CD14-positive monocyte (primary cell): ENCODE measurements around the gene TTF1. TPM values are rescaled to one million over a fixed set of nuclear protein-coding genes. Genes with fewer than 3 reads are reported as not detected.

Source experiments
- DNase-seq, 3 donors: peaks; one replicate each; pipeline ENCODE4 v3.0.0-alpha.2; 2011 to 2022
- H2AFZ ChIP-seq: 2 replicates; pipeline ENCODE4 v1.6.0; 2012; ENCODE audit warnings: mild to moderate bottlenecking, low read depth, low read length, inconsistent platforms; ENCODE audit not compliant: insufficient read depth, poor library complexity, severe bottlenecking
- H3K27ac ChIP-seq, 2 donors: 1 replicate in 1 of 2; 2 replicates in 1 of 2; pipeline ENCODE4 v1.5.1; 2012 to 2013; ENCODE audit warnings: low read length in 2 of 2, control low read depth in 1 of 2, inconsistent platforms in 1 of 2, low read depth in 1 of 2, mild to moderate bottlenecking in 1 of 2
- H3K27me3 ChIP-seq, 2 donors: one replicate each; pipeline versions ENCODE4 v1.6.0 to v1.6.1; 2011 to 2013; ENCODE audit warnings: low read length in 2 of 2; ENCODE audit not compliant: control insufficient read depth in 2 of 2, insufficient read depth in 2 of 2
- H3K36me3 ChIP-seq, 2 donors: replicated peaks in 1 of 2; 1 replicate in 1 of 2; 2 replicates in 1 of 2; pipeline versions ENCODE4 v1.5.1 to v1.6.1; 2012 to 2013; ENCODE audit warnings: low read length in 2 of 2, control low read depth in 1 of 2, inconsistent platforms in 1 of 2, mild to moderate bottlenecking in 1 of 2; ENCODE audit not compliant: insufficient read depth in 2 of 2, control insufficient read depth in 1 of 2
- H3K4me1 ChIP-seq, 2 donors: 1 replicate in 1 of 2; 2 replicates in 1 of 2; pipeline versions ENCODE4 v1.5.1 to v1.6.1; 2012 to 2013; ENCODE audit warnings: low read length in 2 of 2, control low read depth in 1 of 2, inconsistent platforms in 1 of 2, mild to moderate bottlenecking in 1 of 2, moderate library complexity in 1 of 2; ENCODE audit not compliant: insufficient read depth in 2 of 2, control insufficient read depth in 1 of 2
- H3K4me2 ChIP-seq: replicated peaks from 2 replicates; pipeline ENCODE3; 2012; ENCODE audit warnings: low read length, moderate library complexity, mild to moderate bottlenecking; ENCODE audit not compliant: poor library complexity, severe bottlenecking; ENCODE audit errors: extremely low read depth
- H3K4me3 ChIP-seq, 3 experiments: fragments of 200-600 bp in 1 of 3; sonication (generic) in 1 of 3; replicated peaks in 1 of 3; 1 replicate in 2 of 3; 2 replicates in 1 of 3; pipeline ENCODE4 v1.5.1; 2011 to 2013; ENCODE audit warnings: low read length in 3 of 3, mild to moderate bottlenecking in 3 of 3, control low read depth in 2 of 3, low read depth in 2 of 3, inconsistent platforms in 1 of 3, moderate library complexity in 1 of 3
- H3K79me2 ChIP-seq: 2 replicates; pipeline ENCODE4 v1.6.0; 2012; ENCODE audit warnings: mild to moderate bottlenecking, control low read depth, inconsistent platforms, low read length, moderate library complexity; ENCODE audit not compliant: insufficient read depth
- H3K9ac ChIP-seq: 2 replicates; pipeline ENCODE4 v1.6.0; 2017; ENCODE audit warnings: low read length, mild to moderate bottlenecking; ENCODE audit not compliant: insufficient read depth, poor library complexity, severe bottlenecking
- H3K9me3 ChIP-seq, 2 donors: replicated peaks in 1 of 2; 1 replicate in 1 of 2; 2 replicates in 1 of 2; pipeline versions ENCODE4 v1.5.1 to v1.6.1; 2012 to 2013; ENCODE audit warnings: low read length in 2 of 2, control low read depth in 1 of 2; ENCODE audit not compliant: control insufficient read depth in 1 of 2, insufficient read depth in 1 of 2
- H4K20me1 ChIP-seq: 2 replicates; pipeline ENCODE4 v1.6.0; 2012; ENCODE audit warnings: mild to moderate bottlenecking, low read length, control low read depth, moderate library complexity; ENCODE audit not compliant: insufficient read depth
- H3K27ac Mint-ChIP-seq, 7 donors: one replicate each; pipeline ENCODE4 v1.8.0; 2020; ENCODE audit warnings: mild to moderate bottlenecking in 7 of 7, mixed read lengths in 7 of 7, moderate library complexity in 6 of 7, inconsistent platforms in 2 of 7
- H3K27me3 Mint-ChIP-seq, 3 donors: one replicate each; pipeline ENCODE4 v1.8.0; 2021 to 2022; ENCODE audit warnings: low read depth in 3 of 3, mild to moderate bottlenecking in 3 of 3, mixed read lengths in 3 of 3, moderate library complexity in 3 of 3, inconsistent platforms in 1 of 3
- H3K36me3 Mint-ChIP-seq, 2 donors: one replicate each; pipeline ENCODE4 v1.8.0; 2020; ENCODE audit warnings: mixed read lengths in 2 of 2, inconsistent platforms in 1 of 2, mild to moderate bottlenecking in 1 of 2
- H3K4me1 Mint-ChIP-seq: one replicate; pipeline ENCODE4 v1.8.0; 2020; ENCODE audit warnings: mild to moderate bottlenecking, mixed read lengths
- H3K4me3 Mint-ChIP-seq, 2 donors: one replicate each; pipeline ENCODE4 v1.8.0; 2020; ENCODE audit warnings: mild to moderate bottlenecking in 2 of 2, mixed read lengths in 2 of 2, moderate library complexity in 1 of 2
- H3K9me3 Mint-ChIP-seq, 7 donors: one replicate each; pipeline ENCODE4 v1.8.0; 2020 to 2022; ENCODE audit warnings: mixed read lengths in 7 of 7, mild to moderate bottlenecking in 6 of 7, moderate library complexity in 6 of 7, inconsistent platforms in 2 of 7
- CTCF ChIP-seq: fragments of 200-600 bp; IDR thresholded peaks from one replicate; pipeline ENCODE4 v1.8.0; 2022; ENCODE audit warnings: antibody characterized with exemption, mild to moderate bottlenecking
- WGBS: methylation state at CpG from one replicate; pipeline ENCODE4 v1.1.5; 2013; ENCODE audit warnings: missing lambda C conversion rate; ENCODE audit not compliant: insufficient coverage; 5-methylcytosine and 5-hydroxymethylcytosine counted together
- intact Hi-C, 2 donors: fragments of 100-400 bp; cut with micrococcal nuclease; formaldehyde crosslinking; loops; one replicate each; pipeline versions ENCODE4 v1.15.0 to v1.15.1; 2023
- polyA plus RNA-seq, 3 donors: library from polyadenylated mRNA; depleted of rRNA in 1 of 3; unstranded in 2 of 3; stranded (reverse) in 1 of 3; fragments of 300-500 nt in 2 of 3; fragments of >200 nt in 1 of 3; fragmentation: Illumina TruSeq in 2 of 3; gene quantifications; 1 replicate in 2 of 3; 2 replicates in 1 of 3; pipeline ENCODE4 v1.2.3, GENCODE V29; 2012 to 2021

Gene TTF1
- polyA plus RNA-seq, 3 donors = 2.2 to 5.8 (median 4.1) TPM

- H2AFZ ChIP-seq = peak within 1 kb of the TSS; percentile 78
- peak within 1 kb of the TSS; percentile 63 to 88 for H3K4me3 Mint-ChIP-seq
- H3K27me3 ChIP-seq = peaks cover 55 to 66% of the 10 kb centered on the region in 2 donors
- H3K79me2 ChIP-seq = peaks cover 20% of the 10 kb centered on the region
- DNase-seq = peak; percentile 32 to 49 (median 33)
- no peaks in the 10 kb centered on the region for H3K36me3 ChIP-seq
- H3K9me3 ChIP-seq = peaks cover 0 to 9% of the 10 kb centered on the region in 2 donors
- peak within 1 kb of the TSS; percentile 81 for H3K4me2 ChIP-seq
- H3K27me3 Mint-ChIP-seq = peaks cover 50 to 64% (median 60%) of the 10 kb centered on the region in 3 donors
- H3K27ac Mint-ChIP-seq = peak within 1 kb of the TSS in 2 of 7 donors; percentile 19 to 58
- peak within 1 kb of the TSS in 2 of 3 experiments; percentile 7 to 67 for H3K4me3 ChIP-seq
- intact Hi-C loops = loop anchor here (2.0 to 5.0 kb wide), 3 partner anchors 257 to 392 kb away; partner anchors contain the start of gene DDX31 (in 1 of the 2)
- H3K27ac ChIP-seq = no peak within 1 kb of the TSS
- peaks cover 36% of the 10 kb centered on the region for H3K4me1 Mint-ChIP-seq
- peaks cover 4 to 9% of the 10 kb centered on the region in 2 donors for H3K36me3 Mint-ChIP-seq
- H4K20me1 ChIP-seq = no peaks in the 10 kb centered on the region
- H3K9ac ChIP-seq = no peak within 1 kb of the TSS
- WGBS = under 1% methylated on average over 69 of the region's 69 CpGs
- peaks cover 0 to 11% (median 4%) of the 10 kb centered on the region in 7 donors for H3K9me3 Mint-ChIP-seq
- TF ChIP-seq CTCF = no peak
- peaks cover 35 to 37% of the 10 kb centered on the region in 2 donors for H3K4me1 ChIP-seq
These were observed 3.3 kb upstream of the TTF1 start, which contains the start of gene CFAP77 for GRCh38 chr9:132409828-132410528. Gene CFAP77, plus strand, starts transcription at chr9:132410211. Its CDS starts 61 bp downstream, at chr9:132410272.

- Histone ChIP-seq H3K27me3 (peaks cover 41 to 51% of the 10 kb centered on the region in 2 donors), H4K20me1 (peaks cover 6% of the 10 kb centered on the region), H3K9me3 (peaks cover 0 to 9% of the 10 kb centered on the region in 2 donors), H3K4me3 (no peak overlapping the region), H3K36me3 (peaks cover 0 to 4% of the 10 kb centered on the region in 2 donors), H3K9ac (no peak overlapping the region), H3K4me1 (peaks cover 39 to 41% of the 10 kb centered on the region in 2 donors), H3K4me2 (no peak overlapping the region), H3K79me2 (peaks cover 34% of the 10 kb centered on the region), H2AFZ (no peak overlapping the region), H3K27ac (no peak overlapping the region)
- no peak for DNase-seq
- H3K27me3 Mint-ChIP-seq = peaks cover 37 to 50% (median 48%) of the 10 kb centered on the region in 3 donors
- H3K4me1 Mint-ChIP-seq = peaks cover 46% of the 10 kb centered on the region
- peak overlapping the region in 1 of 2 donors; percentile 26 for H3K4me3 Mint-ChIP-seq
- H3K36me3 Mint-ChIP-seq = peaks cover 7 to 9% of the 10 kb centered on the region in 2 donors
- no peak for TF ChIP-seq CTCF
- no peak overlapping the region for H3K27ac Mint-ChIP-seq
- peaks cover 0 to 11% (median 4%) of the 10 kb centered on the region in 7 donors for H3K9me3 Mint-ChIP-seq
- 90% methylated on average over 7 of the region's 8 CpGs for WGBS
- intact Hi-C loops = loop anchor here in 1 of 2 donors (5.0 kb wide), 1 partner anchor 259 kb away; the partner anchor contains the start of gene DDX31
These were observed 1.9 kb upstream of the TTF1 start for GRCh38 chr9:132408521-132408920.
